Measurements from ENCODE around the gene CREB3L1. TPM values are rescaled to one million over a fixed set of nuclear protein-coding genes. Genes with fewer than 3 reads are reported as not detected.

Gene CREB3L1
- total and polyA plus RNA-seq, 2 donors (not counting 3 experiments of a cell fraction or from before 2014, with no cell fraction given) = 0.23 to 0.84 TPM

DNA sequence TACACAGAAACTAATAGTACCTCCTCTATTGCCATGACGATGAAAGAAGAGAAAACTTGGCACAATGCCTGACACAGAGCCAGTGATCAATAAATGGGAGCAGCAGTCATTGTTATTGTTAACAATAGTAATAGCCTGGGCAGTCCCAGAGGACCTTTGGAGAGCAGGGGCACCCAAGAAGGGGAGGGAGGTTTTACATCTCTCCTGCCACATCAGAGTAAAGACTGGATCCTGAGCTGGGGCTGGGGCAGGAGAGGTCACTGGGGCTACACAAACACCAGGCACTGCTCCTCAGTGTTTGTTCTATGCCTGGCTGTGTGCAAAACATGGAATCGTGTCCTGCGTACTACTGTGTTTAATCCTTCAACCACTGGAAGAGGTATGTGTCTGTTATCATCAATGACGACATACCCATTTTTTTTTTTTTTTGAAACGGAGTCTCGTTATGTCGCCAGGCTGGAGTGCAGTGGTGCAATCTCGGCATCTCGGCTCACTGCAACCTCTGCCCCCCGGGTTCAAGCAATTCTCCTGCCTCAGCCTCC, 25.0 kb upstream of the CREB3L1 start:
- Histone ChIP-seq H3K36me3 (ENCODE audit: control insufficient read depth in 2 of 2, extremely low read depth in 1 of 2, insufficient read depth in 2 of 2, low read length in 2 of 2) (no peaks in the 10 kb centered on the region), H3K27me3 (ENCODE audit: control insufficient read depth in 2 of 2, insufficient read depth in 2 of 2, low read length in 2 of 2) (no peaks in the 10 kb centered on the region), H2AFZ (ENCODE audit: low read depth, low read length) (no peak overlapping the region), H4K20me1 (replicated peaks; ENCODE audit: control insufficient read depth, extremely low read depth, insufficient read depth, low read length) (no peaks in the 10 kb centered on the region), H3K9me3 (replicated peaks; ENCODE audit: control insufficient read depth, insufficient read depth, low read length) (no peaks in the 10 kb centered on the region), H3K27ac (ENCODE audit: insufficient read depth, low read depth, low read length) (no peak overlapping the region), H3K9ac (replicated peaks; ENCODE audit: extremely low read depth, insufficient read depth, low read length) (no peak overlapping the region), H3K79me2 (ENCODE audit: control insufficient read depth, insufficient read depth, low read length) (no peaks in the 10 kb centered on the region), H3K4me2 (ENCODE audit: insufficient read depth, low read length) (no peak overlapping the region), H3K9me1 (replicated peaks; ENCODE audit: control insufficient read depth, extremely low read depth, insufficient read depth, low read length) (no peaks in the 10 kb centered on the region), H3K4me1 (ENCODE audit: control insufficient read depth, extremely low read depth, insufficient read depth, low read length) (peaks cover 6% of the 10 kb centered on the region), H3K4me3 (replicated peaks in 1 of 3; ENCODE audit: insufficient read depth in 1 of 3, low read depth in 1 of 3, low read length in 3 of 3) (no peak overlapping the region)
- TF ChIP-seq, protein P1, sequence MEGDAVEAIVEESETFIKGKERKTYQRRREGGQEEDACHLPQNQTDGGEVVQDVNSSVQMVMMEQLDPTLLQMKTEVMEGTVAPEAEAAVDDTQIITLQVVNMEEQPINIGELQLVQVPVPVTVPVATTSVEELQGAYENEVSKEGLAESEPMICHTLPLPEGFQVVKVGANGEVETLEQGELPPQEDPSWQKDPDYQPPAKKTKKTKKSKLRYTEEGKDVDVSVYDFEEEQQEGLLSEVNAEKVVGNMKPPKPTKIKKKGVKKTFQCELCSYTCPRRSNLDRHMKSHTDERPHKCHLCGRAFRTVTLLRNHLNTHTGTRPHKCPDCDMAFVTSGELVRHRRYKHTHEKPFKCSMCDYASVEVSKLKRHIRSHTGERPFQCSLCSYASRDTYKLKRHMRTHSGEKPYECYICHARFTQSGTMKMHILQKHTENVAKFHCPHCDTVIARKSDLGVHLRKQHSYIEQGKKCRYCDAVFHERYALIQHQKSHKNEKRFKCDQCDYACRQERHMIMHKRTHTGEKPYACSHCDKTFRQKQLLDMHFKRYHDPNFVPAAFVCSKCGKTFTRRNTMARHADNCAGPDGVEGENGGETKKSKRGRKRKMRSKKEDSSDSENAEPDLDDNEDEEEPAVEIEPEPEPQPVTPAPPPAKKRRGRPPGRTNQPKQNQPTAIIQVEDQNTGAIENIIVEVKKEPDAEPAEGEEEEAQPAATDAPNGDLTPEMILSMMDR (IDR thresholded peaks at IDR 0.05; ENCODE audit: extremely low read depth in 1 of 2, insufficient read depth in 1 of 2, low read depth in 1 of 2, low read length in 2 of 2) = no peak
- TF ChIP-seq POLR2AphosphoS5 (IDR thresholded peaks at IDR 0.05; ENCODE audit: insufficient read depth, low read depth, low read length) = no peak
- TF ChIP-seq MYC (IDR thresholded peaks at IDR 0.05; ENCODE audit: low read depth, low read length) = no peak
- TF ChIP-seq EZH2 (IDR thresholded peaks at IDR 0.05; ENCODE audit: borderline replicate concordance, low read depth, low read length, severe bottlenecking) = no peak
- TF ChIP-seq, protein P2, sequence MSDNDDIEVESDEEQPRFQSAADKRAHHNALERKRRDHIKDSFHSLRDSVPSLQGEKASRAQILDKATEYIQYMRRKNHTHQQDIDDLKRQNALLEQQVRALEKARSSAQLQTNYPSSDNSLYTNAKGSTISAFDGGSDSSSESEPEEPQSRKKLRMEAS (IDR thresholded peaks at IDR 0.05; ENCODE audit: insufficient read depth, insufficient read length) = no peak
- no peak for TF ChIP-seq JUN (IDR thresholded peaks at IDR 0.05; ENCODE audit: borderline replicate concordance, insufficient read depth, insufficient read length, low read depth)
- no peak for TF ChIP-seq GATA2 (IDR thresholded peaks at IDR 0.05; ENCODE audit: insufficient read depth, insufficient read length, low read depth, low read length)
- no peak for TF ChIP-seq POLR2A (IDR thresholded peaks at IDR 0.05; ENCODE audit: low read depth, low read length)
- TF ChIP-seq FOS (IDR thresholded peaks at IDR 0.05; ENCODE audit: borderline replicate concordance, insufficient read depth, low read length) = no peak
- DNase-seq (ENCODE audit: low read depth, low spot score) (no peak), FAIRE-seq (no peak)
- POLR2A ChIA-PET = no interaction called here
- dilution Hi-C loops (cut with MboI; ENCODE audit: extremely low pct_ligation_motif_present, low sequenced_read_pairs) (no loop called here), intact Hi-C loops (cut with micrococcal nuclease) (no loop called here)
- BruUV-seq (replicated peaks) = no TSS peak
- CTCF ChIA-PET = no interaction called here

All from endothelial cell of umbilical vein (primary cell).